ENCODE results near the gene MAGI1.
"Not testable (repeated sequence)": the region's sequence is repeated elsewhere in the genome, so short reads cannot be mapped to it uniquely, and the experiment has no call there.

Gene MAGI1

GRCh38 chr3:65873028-65873427, 165.7 kb downstream of the MAGI1 start:
- no peak for DNase-seq (ENCODE audit: low spot score)

GRCh38 chr3:65871305-65872141, 167.2 kb downstream of the MAGI1 start:
- DNase-seq (ENCODE audit: low spot score): no peak

- no peak for DNase-seq (ENCODE audit: low spot score)
These were observed 168.9 kb downstream of the MAGI1 start for GRCh38 chr3:65869798-65870197.

- no peak for DNase-seq (ENCODE audit: low spot score)
These were observed 171.1 kb downstream of the MAGI1 start for GRCh38 chr3:65867463-65868210.

GRCh38 chr3:65864357-65864904, 174.3 kb downstream of the MAGI1 start:
- DNase-seq (ENCODE audit: low spot score): no peak

GRCh38 chr3:65861718-65862117, 177.0 kb downstream of the MAGI1 start:
- DNase-seq (ENCODE audit: low spot score): no peak

GRCh38 chr3:65859612-65860011, 179.1 kb downstream of the MAGI1 start:
- not testable (repeated sequence) for DNase-seq (ENCODE audit: low spot score)

GRCh38 chr3:65858749-65859148, 180.0 kb downstream of the MAGI1 start:
- DNase-seq (ENCODE audit: low spot score): no peak

GRCh38 chr3:65857327-65857726, 181.4 kb downstream of the MAGI1 start:
- no peak for DNase-seq (ENCODE audit: low spot score)

- DNase-seq (ENCODE audit: low spot score): no peak
These were observed 181.8 kb downstream of the MAGI1 start for GRCh38 chr3:65856907-65857306.

- DNase-seq (ENCODE audit: low spot score): no peak
These were observed 183.2 kb downstream of the MAGI1 start for GRCh38 chr3:65855370-65856100.

GRCh38 chr3:65854606-65855304, 184.0 kb downstream of the MAGI1 start:
- no peak for DNase-seq (ENCODE audit: low spot score)

- DNase-seq (ENCODE audit: low spot score): no peak
These were observed 186.9 kb downstream of the MAGI1 start for GRCh38 chr3:65851827-65852226.

- no peak for DNase-seq (ENCODE audit: low spot score)
These were observed 188.5 kb downstream of the MAGI1 start for GRCh38 chr3:65850261-65850660.

- DNase-seq (ENCODE audit: low spot score): no peak
These were observed 190.7 kb downstream of the MAGI1 start for GRCh38 chr3:65848024-65848423.

- no peak for DNase-seq (ENCODE audit: low spot score)
These were observed 191.8 kb downstream of the MAGI1 start for GRCh38 chr3:65846936-65847335.

GRCh38 chr3:65844370-65844769, 194.3 kb downstream of the MAGI1 start:
- no peak for DNase-seq (ENCODE audit: low spot score)

- no peak for DNase-seq (ENCODE audit: low spot score)
These were observed 195.0 kb downstream of the MAGI1 start for GRCh38 chr3:65843732-65844131.

GRCh38 chr3:65837604-65838003, 201.1 kb downstream of the MAGI1 start:
- DNase-seq (ENCODE audit: low spot score): no peak

GRCh38 chr3:65836047-65836446, 202.7 kb downstream of the MAGI1 start:
- no peak for DNase-seq (ENCODE audit: low spot score)

GRCh38 chr3:65833761-65834505, 204.8 kb downstream of the MAGI1 start:
- DNase-seq (ENCODE audit: low spot score): no peak
